HepG2 (cell line): Measurements from ENCODE around the gene MAGEE1. TPM values are rescaled to one million over a fixed set of nuclear protein-coding genes. Genes with fewer than 3 reads are reported as not detected.

Source experiments
- ETV5 ChIP-seq: IDR thresholded peaks from 2 replicates; pipeline ENCODE4 v1.6.1; 2018; ENCODE audit warnings: missing biosample characterization, missing genetic modification reagents, inconsistent platforms, borderline replicate concordance
- NR2F1 ChIP-seq, 2 experiments: fragments of 450-650 bp in 1 of 2; formaldehyde crosslinking in 1 of 2; IDR thresholded peaks; 2 replicates each; pipeline versions ENCODE4 v1.5.0 to v1.6.1; 2016 to 2020; ENCODE audit warnings: mild to moderate bottlenecking in 1 of 2, missing compliant biosample characterization in 1 of 2, missing genetic modification reagents in 1 of 2, moderate library complexity in 1 of 2
- ZNF619 ChIP-seq: sonication (generic); formaldehyde crosslinking; IDR thresholded peaks from 2 replicates; pipeline ENCODE4 v1.4.0; 2020; ENCODE audit warnings: mild to moderate bottlenecking, missing genetic modification reagents
- polyA plus RNA-seq, 8 experiments: library from polyadenylated mRNA; depleted of rRNA in 3 of 8; stranded (reverse) in 7 of 8; unstranded in 1 of 8; fragments of >200 nt; fragmentation: Illumina TruSeq in 4 of 8; extraction: Trizol in 4 of 8; gene quantifications; 2 replicates each; pipeline versions ENCODE4 v1.2.1 to v1.2.3, GENCODE V29; 2011 to 2016; ENCODE audit warnings: low read depth in 4 of 8, missing spikeins in 1 of 8, mixed read lengths in 1 of 8; ENCODE audit not compliant: insufficient read depth in 1 of 8
- total RNA-seq, 5 experiments: library from RNA; depleted of rRNA; stranded (reverse); fragments of >200 nt; fragmentation: Illumina TruSeq; extraction: Trizol; gene quantifications; 2 replicates each; pipeline ENCODE4 v1.2.3, GENCODE V29; 2016; ENCODE audit warnings: low read depth in 1 of 5
- TF ChIP-seq, protein P1 (sequence below): sonication (generic); formaldehyde crosslinking; IDR thresholded peaks from one replicate; pipeline ENCODE4 v1.5.1; 2020; ENCODE audit warnings: mild to moderate bottlenecking, missing genetic modification reagents; ENCODE audit errors: not compliant biosample characterization

The MAGEE1 gene
- total and polyA plus RNA-seq, 2 of the 13 experiments (the other 11 are each of a cell fraction or from before 2014, with no cell fraction given), result 0.17 to 1.2 TPM

GRCh38 chrX:76477353-76477752 is 49.8 kb downstream of the MAGEE1 start (continued):
- no peak for TF ChIP-seq NR2F1 (CRISPR knock-in tag; IDR thresholded peaks at IDR 0.05)
- TF ChIP-seq, protein P1, sequence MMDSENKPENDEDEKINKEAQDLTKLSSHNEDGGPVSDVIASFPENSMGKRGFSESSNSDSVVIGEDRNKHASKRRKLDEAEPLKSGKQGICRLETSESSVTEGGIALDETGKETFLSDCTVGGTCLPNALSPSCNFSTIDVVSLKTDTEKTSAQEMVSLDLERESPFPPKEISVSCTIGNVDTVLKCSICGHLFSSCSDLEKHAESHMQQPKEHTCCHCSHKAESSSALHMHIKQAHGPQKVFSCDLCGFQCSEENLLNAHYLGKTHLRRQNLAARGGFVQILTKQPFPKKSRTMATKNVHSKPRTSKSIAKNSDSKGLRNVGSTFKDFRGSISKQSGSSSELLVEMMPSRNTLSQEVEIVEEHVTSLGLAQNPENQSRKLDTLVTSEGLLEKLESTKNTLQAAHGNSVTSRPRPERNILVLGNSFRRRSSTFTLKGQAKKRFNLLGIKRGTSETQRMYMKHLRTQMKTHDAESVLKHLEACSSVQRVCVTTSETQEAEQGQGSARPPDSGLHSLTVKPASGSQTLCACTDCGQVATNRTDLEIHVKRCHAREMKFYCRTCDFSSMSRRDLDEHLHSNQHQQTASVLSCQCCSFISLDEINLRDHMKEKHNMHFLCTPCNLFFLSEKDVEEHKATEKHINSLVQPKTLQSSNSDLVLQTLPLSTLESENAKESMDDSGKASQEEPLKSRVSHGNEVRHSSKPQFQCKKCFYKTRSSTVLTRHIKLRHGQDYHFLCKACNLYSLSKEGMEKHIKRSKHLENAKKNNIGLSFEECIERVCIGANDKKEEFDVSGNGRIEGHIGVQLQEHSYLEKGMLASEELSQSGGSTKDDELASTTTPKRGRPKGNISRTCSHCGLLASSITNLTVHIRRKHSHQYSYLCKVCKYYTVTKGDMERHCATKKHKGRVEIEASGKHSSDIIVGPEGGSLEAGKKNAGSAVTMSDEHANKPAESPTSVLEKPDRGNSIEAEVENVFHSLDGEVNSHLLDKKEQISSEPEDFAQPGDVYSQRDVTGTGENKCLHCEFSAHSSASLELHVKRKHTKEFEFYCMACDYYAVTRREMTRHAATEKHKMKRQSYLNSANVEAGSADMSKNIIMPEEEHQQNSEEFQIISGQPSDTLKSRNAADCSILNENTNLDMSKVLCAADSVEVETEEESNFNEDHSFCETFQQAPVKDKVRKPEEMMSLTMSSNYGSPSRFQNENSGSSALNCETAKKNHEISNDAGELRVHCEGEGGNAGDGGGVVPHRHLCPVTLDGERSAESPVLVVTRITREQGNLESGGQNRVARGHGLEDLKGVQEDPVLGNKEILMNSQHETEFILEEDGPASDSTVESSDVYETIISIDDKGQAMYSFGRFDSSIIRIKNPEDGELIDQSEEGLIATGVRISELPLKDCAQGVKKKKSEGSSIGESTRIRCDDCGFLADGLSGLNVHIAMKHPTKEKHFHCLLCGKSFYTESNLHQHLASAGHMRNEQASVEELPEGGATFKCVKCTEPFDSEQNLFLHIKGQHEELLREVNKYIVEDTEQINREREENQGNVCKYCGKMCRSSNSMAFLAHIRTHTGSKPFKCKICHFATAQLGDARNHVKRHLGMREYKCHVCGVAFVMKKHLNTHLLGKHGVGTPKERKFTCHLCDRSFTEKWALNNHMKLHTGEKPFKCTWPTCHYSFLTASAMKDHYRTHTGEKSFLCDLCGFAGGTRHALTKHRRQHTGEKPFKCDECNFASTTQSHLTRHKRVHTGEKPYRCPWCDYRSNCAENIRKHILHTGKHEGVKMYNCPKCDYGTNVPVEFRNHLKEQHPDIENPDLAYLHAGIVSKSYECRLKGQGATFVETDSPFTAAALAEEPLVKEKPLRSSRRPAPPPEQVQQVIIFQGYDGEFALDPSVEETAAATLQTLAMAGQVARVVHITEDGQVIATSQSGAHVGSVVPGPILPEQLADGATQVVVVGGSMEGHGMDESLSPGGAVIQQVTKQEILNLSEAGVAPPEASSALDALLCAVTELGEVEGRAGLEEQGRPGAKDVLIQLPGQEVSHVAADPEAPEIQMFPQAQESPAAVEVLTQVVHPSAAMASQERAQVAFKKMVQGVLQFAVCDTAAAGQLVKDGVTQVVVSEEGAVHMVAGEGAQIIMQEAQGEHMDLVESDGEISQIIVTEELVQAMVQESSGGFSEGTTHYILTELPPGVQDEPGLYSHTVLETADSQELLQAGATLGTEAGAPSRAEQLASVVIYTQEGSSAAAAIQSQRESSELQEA (CRISPR knock-in tag), result no peak
- TF ChIP-seq ETV5 (CRISPR knock-in tag), result no peak
- TF ChIP-seq ZNF619, result no peak
